GM18870 (cell line): ENCODE results near the gene CSAG2.
"Not testable (repeated sequence)": the region's sequence is repeated elsewhere in the genome, so short reads cannot be mapped to it uniquely, and the experiment has no call there.

Experiments used
- ATAC-seq: cut with Tn5 transposase; IDR thresholded peaks from one replicate; pipeline ENCODE4 v1.9.1; 2021; ENCODE audit warnings: moderate library complexity; ENCODE audit not compliant: unreplicated experiment

Gene CSAG2, protein sequence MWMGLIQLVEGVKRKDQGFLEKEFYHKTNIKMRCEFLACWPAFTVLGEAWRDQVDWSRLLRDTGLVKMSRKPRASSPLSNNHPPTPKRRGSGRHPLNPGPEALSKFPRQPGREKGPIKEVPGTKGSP

DNA sequence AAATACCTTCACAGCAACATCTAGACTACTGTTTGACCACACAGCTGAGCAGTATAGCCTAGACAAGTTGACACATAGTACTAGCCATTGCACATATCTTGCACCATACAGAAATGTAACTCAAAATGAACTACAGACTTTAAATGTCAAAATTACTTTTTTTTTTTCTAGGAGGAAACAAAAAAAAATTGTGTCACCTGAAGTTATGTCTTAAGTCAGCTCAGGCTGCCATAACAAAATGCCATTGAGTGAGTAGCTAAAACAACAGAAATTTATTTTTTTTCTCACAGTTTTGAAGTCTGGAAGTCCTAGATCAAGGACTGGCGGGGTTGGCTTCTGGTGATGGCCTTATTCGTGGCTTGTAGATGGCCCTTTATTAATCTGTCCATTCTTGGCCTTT is at the start of gene CSAG2:
Gene CSAG2 (minus strand): TSS at position 101 of the 400 bp plus-strand sequence. CDS start 161 bp downstream, outside the sequence.
- not testable (repeated sequence) for ATAC-seq

DNA sequence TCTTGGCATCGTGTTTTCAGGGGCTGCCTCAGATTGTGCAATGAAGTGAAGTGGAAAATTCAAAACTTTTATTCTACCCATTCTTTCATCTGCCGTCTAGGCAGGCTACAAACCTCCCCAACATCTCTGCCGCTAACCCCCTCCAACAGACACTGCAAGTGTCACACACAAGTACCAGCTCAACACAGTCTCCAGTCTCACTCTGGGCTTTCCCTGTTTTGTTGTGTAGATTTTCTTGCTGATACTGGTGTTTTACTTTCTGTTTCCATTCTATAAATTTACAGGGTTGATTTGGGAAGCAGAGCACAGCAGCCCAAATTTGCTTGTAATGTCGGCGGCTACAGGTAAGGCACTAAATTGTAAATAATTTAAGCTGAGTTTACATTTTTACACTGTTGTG is 45.8 kb upstream of the CSAG2 start:
- ATAC-seq, result not testable (repeated sequence)

DNA sequence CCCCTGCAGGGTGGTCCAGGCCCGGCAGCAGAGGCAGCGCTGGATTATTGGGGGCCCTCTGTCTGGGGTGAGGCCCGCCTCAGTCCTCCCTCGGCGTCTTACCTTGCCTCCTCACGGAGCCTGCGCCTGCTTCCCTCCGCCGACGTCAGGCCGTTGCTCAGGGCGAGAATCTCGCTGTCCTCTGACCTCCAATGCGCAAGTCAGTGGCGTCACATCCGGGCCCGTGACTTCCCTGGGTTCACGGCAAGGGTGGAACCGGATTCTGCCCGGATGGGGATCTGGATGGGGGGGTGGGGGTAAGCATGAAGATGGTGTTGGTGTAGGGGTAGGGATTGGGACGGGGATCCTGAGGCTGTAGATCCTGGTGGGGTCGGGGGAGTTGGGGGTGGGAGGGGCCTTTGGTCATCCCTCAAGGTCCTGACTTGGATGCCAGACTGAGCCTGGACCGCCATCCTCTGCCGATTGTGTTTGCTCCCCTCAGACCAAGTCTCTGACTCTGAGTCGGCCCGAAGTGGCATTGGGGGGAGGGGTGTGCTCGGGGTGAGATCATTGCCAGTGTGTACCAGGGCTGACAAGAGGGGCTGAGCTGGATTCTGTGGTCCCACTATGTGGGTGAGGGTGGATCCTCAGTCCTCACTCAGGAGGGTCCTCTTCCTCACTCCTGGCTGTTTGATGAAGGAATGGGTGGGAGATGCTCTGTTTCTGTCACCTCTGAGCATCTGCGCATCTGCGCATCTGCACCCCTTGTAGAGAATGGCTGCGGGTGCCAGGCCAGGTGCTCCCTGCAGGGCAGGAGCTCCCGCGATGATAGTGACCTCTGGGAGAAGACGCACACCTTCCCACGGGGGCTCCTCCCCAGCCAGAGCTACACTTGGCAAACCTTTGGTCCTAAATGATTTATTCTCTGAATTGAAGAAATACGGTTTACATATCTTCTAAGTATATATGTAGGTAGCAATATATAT is 44.9 kb upstream of the CSAG2 start, which contains the start of gene MAGEA2:
Gene MAGEA2 (minus strand): TSS at position 157 of the 965 bp plus-strand sequence. CDS start 2,479 bp downstream, outside the sequence.
- not testable (repeated sequence) for ATAC-seq

DNA sequence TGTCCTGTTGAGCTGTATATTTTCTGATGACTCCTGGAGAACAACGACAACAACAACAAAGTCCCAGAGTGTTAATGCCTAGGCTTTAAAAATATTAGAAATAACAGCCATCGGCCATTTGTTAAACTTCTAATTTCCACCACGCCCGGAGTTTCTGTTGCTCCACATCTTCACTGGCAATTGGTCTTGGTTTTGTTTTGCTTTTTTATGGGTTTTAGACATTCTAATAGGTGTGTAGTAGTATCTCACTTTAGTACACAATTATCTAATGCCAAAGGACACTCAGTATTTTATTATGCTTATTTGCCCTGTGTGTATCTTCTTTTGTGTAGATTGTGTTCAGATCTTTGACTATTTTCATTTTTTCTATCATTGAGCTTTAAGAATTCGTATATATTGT is 29.5 kb upstream of the CSAG2 start:
- no peak for ATAC-seq

DNA sequence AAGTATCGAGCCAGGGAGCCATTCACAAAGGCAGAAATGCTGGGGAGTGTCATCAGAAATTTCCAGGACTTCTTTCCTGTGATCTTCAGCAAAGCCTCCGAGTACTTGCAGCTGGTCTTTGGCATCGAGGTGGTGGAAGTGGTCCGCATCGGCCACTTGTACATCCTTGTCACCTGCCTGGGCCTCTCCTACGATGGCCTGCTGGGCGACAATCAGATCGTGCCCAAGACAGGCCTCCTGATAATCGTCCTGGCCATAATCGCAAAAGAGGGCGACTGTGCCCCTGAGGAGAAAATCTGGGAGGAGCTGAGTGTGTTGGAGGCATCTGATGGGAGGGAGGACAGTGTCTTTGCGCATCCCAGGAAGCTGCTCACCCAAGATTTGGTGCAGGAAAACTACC is 27.5 kb upstream of the CSAG2 start:
- ATAC-seq, result not testable (repeated sequence)

DNA sequence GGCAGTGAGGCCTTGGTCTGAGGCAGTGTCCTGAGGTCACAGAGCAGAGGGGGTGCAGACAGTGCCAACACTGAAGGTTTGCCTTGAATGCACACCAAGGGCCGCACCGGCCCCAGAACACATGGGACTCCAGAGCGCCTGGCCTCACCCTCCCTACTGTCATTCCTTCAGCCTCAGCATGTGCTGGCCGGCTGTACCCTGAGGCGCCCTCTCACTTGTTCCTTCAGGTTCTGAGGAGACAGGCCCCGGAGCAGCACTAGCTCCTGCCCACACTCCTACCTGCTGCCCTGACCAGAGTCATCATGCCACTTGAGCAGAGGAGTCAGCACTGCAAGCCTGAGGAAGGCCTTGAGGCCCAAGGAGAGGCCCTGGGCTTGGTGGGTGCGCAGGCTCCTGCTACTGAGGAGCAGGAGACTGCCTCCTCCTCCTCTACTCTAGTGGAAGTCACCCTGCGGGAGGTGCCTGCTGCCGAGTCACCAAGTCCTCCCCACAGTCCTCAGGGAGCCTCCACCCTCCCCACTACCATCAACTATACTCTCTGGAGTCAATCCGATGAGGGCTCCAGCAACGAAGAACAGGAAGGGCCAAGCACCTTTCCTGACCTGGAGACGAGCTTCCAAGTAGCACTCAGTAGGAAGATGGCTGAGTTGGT is 26.9 kb upstream of the CSAG2 start:
- no peak for ATAC-seq

DNA sequence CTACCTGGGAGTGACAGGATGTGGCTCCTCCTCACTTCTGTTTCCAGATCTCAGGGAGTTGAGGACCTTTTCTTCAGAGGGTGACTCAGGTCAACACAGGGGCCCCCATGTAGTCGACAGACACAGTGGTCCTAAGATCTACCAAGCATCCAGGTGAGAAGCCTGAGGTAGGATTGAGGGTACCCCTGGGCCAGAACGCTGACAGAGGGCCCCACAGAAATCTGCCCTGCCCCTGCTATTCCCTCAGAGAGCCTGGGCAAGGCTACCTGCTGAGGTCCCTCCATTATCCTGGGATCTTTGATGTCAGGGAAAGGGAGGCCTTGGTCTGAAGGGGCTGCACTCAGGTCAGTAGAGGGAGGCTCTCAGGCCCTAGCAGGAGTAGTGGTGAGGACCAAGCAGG is 26.0 kb upstream of the CSAG2 start:
- no peak for ATAC-seq

DNA sequence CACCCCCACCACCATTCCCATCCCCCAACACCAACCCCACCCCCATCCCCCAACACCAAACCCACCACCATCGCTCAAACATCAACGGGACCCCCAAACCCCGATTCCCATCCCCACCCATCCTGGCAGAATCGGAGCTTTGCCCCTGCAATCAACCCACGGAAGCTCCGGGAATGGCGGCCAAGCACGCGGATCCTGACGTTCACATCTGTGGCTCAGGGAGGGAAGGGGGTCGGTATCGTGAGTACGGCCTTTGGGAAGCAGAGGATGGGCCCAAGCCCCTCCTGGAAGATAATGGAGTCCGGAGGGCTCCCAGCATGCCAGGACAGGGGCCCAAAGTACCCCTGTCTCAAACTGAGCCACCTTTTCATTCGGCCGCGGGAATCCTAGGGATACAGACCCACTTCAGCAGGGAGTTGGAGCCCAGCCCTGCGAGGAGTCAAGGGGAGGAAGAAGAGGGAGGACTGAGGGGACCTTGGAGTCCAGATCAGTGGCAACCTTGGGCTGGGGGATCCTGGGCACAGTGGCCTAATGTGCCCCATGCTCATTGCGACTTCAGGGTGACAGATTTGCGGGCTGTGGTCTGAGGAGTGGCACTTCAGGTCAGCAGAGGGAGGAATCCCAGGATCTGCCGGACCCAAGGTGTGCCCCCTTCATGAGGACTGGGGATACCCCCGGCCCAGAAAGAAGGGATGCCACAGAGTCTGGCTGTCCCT is 25.2 kb upstream of the CSAG2 start:
- ATAC-seq, result not testable (repeated sequence)

DNA sequence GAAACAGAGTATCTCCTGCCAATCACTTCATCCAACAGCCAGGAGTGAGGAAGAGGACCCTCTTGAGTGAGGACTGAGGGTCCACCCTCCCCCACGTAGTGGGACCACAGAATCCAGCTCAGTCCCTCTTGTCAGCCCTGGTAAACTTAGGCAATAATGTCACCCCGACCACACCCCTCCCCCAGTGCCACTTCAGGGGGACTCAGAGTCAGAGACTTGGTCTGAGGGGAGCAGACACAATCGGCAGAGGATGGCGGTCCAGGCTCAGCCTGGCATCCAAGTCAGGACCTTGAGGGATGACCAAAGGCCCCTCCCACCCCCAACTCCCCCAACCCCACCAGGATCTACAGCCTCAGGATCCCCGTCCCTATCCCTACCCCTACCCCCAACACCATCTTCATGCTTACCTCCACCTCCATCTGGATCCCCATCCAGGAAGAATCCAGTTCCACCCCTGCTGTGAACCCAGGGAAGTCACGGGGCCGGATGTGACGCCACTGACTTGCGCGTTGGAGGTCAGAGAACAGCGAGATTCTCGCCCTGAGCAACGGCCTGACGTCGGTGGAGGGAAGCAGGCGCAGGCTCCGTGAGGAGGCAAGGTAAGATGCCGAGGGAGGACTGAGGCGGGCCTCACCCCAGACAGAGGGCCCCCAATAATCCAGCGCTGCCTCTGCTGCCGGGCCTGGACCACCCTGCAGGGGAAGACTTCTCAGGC is 24.3 kb upstream of the CSAG2 start, which contains the start of the genes CSAG1 and MAGEA12:
Gene CSAG1 (minus strand): TSS at position 461 of the 715 bp plus-strand sequence. CDS start 1,261 bp downstream, outside the sequence.
Gene MAGEA12 (plus strand): TSS at position 497 of the 715 bp plus-strand sequence. CDS start 2,405 bp downstream, outside the sequence.
- ATAC-seq, result no peak

DNA sequence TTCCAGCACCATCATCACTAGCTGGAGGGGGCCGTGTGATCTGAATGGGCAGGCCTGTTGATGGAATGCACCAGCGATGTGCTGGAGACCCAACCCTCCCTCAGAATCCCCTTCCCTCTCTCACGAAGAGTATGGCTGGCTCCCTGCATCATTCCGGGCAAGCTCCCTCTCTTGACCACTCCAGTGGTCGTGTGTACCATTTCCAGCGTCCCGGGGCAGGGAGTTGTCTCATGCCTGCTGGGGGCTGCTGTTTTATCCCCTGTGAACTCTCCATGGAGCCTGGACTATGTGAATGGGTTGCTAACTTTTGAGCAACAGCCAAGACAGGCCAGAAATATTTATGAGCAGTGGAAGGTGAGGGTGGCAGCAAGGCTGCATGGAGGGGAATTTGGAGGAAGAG is 16.3 kb upstream of the CSAG2 start:
- ATAC-seq, result no peak

DNA sequence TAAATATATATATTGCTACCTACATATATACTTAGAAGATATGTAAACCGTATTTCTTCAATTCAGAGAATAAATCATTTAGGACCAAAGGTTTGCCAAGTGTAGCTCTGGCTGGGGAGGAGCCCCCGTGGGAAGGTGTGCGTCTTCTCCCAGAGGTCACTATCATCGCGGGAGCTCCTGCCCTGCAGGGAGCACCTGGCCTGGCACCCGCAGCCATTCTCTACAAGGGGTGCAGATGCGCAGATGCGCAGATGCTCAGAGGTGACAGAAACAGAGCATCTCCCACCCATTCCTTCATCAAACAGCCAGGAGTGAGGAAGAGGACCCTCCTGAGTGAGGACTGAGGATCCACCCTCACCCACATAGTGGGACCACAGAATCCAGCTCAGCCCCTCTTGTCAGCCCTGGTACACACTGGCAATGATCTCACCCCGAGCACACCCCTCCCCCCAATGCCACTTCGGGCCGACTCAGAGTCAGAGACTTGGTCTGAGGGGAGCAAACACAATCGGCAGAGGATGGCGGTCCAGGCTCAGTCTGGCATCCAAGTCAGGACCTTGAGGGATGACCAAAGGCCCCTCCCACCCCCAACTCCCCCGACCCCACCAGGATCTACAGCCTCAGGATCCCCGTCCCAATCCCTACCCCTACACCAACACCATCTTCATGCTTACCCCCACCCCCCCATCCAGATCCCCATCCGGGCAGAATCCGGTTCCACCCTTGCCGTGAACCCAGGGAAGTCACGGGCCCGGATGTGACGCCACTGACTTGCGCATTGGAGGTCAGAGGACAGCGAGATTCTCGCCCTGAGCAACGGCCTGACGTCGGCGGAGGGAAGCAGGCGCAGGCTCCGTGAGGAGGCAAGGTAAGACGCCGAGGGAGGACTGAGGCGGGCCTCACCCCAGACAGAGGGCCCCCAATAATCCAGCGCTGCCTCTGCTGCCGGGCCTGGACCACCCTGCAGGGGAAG is 5.0 kb upstream of the CSAG2 start, which contains the start of gene MAGEA2B:
Gene MAGEA2B (plus strand): TSS at position 814 of the 973 bp plus-strand sequence. CDS start 2,479 bp downstream, outside the sequence.
- ATAC-seq, result not testable (repeated sequence)

DNA sequence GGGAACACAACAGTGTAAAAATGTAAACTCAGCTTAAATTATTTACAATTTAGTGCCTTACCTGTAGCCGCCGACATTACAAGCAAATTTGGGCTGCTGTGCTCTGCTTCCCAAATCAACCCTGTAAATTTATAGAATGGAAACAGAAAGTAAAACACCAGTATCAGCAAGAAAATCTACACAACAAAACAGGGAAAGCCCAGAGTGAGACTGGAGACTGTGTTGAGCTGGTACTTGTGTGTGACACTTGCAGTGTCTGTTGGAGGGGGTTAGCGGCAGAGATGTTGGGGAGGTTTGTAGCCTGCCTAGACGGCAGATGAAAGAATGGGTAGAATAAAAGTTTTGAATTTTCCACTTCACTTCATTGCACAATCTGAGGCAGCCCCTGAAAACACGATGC is 4.1 kb upstream of the CSAG2 start:
- ATAC-seq, result not testable (repeated sequence)

DNA sequence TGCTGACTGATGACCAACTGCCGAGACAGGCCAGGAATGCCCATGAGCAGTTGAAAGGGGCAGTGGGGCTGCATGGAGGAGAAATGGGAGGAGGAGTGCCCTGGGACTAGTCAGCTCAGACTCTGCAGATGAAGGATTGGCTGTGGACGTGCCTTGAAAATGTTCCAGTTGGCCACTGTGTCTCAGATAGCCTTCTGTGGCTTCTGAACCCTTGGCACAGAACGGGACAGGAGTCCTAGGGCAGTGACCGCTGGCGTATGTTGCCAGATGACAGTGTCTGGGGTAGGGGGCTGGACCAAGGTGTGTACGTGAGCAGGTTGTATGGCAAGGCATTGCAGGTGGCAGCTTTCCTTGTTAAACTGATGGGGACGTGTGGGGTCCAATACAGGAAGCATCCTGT is 2.6 kb downstream of the CSAG2 start:
- ATAC-seq, result not testable (repeated sequence)

DNA sequence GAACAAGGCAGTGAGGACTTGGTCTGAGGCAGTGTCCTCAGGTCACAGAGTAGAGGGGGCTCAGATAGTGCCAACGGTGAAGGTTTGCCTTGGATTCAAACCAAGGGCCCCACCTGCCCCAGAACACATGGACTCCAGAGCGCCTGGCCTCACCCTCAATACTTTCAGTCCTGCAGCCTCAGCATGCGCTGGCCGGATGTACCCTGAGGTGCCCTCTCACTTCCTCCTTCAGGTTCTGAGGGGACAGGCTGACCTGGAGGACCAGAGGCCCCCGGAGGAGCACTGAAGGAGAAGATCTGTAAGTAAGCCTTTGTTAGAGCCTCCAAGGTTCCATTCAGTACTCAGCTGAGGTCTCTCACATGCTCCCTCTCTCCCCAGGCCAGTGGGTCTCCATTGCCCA is 8.7 kb downstream of the CSAG2 start:
- ATAC-seq, result not testable (repeated sequence)

DNA sequence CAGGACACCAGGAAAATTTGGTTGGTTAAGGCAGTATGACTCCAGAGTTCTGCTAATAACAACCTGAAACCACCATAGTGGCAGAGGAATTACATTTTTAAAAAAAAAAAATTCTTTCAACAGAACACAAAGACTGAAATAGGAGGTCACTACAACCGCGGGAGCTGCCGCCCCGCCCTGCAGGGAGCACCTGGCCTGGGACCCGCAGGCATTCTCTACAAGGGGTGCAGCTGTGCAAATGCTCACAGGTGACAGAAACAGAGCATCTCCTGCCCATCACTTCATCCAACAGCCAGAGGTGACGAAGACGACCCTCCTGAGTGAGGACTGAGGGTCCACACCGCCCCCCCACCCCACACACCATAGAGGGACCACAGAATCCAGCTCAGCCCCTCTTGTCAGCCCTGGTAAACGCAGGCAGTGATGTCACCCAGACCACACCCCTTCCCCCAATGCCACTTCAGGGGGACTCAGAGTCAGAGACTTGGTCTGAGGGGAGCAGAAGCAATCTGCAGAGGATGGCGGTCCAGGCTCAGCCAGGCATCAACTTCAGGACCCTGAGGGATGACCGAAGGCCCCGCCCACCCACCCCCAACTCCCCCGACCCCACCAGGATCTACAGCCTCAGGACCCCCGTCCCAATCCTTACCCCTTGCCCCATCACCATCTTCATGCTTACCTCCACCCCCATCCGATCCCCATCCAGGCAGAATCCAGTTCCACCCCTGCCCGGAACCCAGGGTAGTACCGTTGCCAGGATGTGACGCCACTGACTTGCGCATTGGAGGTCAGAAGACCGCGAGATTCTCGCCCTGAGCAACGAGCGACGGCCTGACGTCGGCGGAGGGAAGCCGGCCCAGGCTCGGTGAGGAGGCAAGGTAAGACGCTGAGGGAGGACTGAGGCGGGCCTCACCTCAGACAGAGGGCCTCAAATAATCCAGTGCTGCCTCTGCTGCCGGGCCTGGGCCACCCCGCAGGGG is 10.8 kb downstream of the CSAG2 start, which contains the start of gene MAGEA3:
Gene MAGEA3 (plus strand): TSS at position 843 of the 980 bp plus-strand sequence. CDS start 2,039 bp downstream, outside the sequence.
- not testable (repeated sequence) for ATAC-seq

DNA sequence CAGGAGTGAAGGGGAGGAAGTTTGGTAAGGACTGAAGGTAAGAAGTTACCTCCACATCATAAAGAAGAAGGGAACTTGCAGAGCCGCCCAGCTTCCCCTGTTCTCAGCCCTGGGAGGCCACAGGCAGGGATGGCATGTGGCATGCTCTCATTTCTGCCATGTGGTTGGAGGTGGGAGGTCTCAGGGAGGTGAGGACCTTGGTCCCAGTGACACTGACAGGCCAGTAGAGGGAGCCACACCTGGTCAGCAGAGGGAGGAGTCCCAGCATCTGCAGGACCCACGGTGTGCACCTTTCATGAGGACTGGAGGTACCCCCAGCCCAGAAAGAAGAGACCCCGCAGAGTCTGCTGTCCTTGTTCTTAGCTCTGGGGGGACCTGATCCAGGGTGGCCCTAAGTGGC is 28.1 kb downstream of the CSAG2 start:
- not testable (repeated sequence) for ATAC-seq

DNA sequence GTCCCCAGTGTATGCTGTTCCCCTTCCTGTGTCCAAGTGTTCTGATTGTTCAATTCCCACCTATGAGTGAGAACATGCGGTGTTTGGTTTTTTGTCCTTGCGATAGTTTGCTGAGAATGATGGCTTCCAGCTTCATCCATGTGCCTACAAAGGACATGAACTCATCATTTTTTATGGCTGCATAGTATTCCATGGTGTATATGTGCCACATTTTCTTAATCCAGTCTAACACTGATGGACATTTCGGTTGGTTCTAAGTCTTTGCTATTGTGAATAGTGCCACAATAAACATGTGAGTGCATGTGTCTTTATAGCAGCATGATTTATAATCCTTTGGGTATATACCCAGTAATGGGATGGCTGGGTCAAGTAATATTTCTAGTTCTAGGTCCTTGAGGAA is 34.4 kb downstream of the CSAG2 start:
- not testable (repeated sequence) for ATAC-seq
